Keratinocyte (primary cell): Measurements from ENCODE around the gene ESD.

Source experiments
- CTCF ChIP-seq, 3 experiments: IDR thresholded peaks in 1 of 3; conservative IDR thresholded peaks in 1 of 3; optimal IDR thresholded peaks in 1 of 3; 2 replicates in 2 of 3; 3 replicates in 1 of 3; pipeline versions ENCODE3 to v1.5.1; 2011; ENCODE audit warnings: low read length in 3 of 3, mild to moderate bottlenecking in 3 of 3, moderate library complexity in 2 of 3, control low read depth in 1 of 3, inconsistent platforms in 1 of 3; ENCODE audit not compliant: insufficient read depth in 2 of 3; ENCODE audit errors: extremely low read depth in 1 of 3
- EZH2 ChIP-seq: IDR thresholded peaks from one replicate; pipeline ENCODE4 v1.6.1; 2012; ENCODE audit warnings: inconsistent platforms, mild to moderate bottlenecking, low read length, moderate library complexity

GRCh38 chr13:46775385-46776107 lies 21.4 kb downstream of the ESD start:
- TF ChIP-seq CTCF (optimal IDR thresholded peaks at IDR 0.05 in 1 of 3, IDR thresholded peaks at IDR 0.05 in 1 of 3, conservative IDR thresholded peaks at IDR 0.05 in 1 of 3; ENCODE audit: extremely low read depth in 1 of 3, insufficient read depth in 2 of 3, low read length in 3 of 3), result no peak
- no peak for TF ChIP-seq EZH2
